Prostate gland (tissue), 2 donors: ENCODE data around the gene CDKN1A.

Source experiments
- CTCF ChIP-seq, 4 experiments: fragments of 200-600 bp in 2 of 4; fragments of 450-650 bp in 2 of 4; sonication (generic) in 2 of 4; IDR thresholded peaks; 1 replicate in 3 of 4; 2 replicates in 1 of 4; pipeline ENCODE4 v1.5.1; 2016 to 2019; ENCODE audit warnings: antibody characterized with exemption in 4 of 4, mild to moderate bottlenecking in 2 of 4, moderate library complexity in 2 of 4
- POLR2A ChIP-seq: fragments of 450-650 bp; IDR thresholded peaks from one replicate; pipeline ENCODE4 v1.6.1; 2016; ENCODE audit warnings: antibody characterized with exemption, mild to moderate bottlenecking
- POLR2AphosphoS5 ChIP-seq: sonication (generic); formaldehyde crosslinking; IDR thresholded peaks from one replicate; pipeline ENCODE4 v1.6.1; 2017; ENCODE audit warnings: antibody characterized with exemption

GRCh38 chr6:36722879-36723278 lies 44.4 kb downstream of the CDKN1A start:
- TF ChIP-seq POLR2AphosphoS5 = no peak
- no peak for TF ChIP-seq POLR2A
- TF ChIP-seq CTCF (IDR thresholded peaks at IDR 0.05) = no peak
